SU-DHL-6 (cell line): ENCODE measurements around the gene FAM53B.

Experiments used
- CTCF ChIP-seq: fragments of 200-600 bp; sonication (generic); IDR thresholded peaks from one replicate; pipeline ENCODE4 v1.5.1; 2017; ENCODE audit warnings: antibody characterized with exemption, mild to moderate bottlenecking, low read length, moderate library complexity; ENCODE audit not compliant: insufficient read depth, poor library complexity, severe bottlenecking
- EZH2phosphoT487 ChIP-seq: fragments of 200-600 bp; sonication (generic), shearing (Covaris generic); conservative IDR thresholded peaks from 2 replicates; pipeline ENCODE4 v1.6.1; 2018; ENCODE audit warnings: mild to moderate bottlenecking, antibody characterized with exemption, low read length, moderate library complexity, mixed read lengths

DNA sequence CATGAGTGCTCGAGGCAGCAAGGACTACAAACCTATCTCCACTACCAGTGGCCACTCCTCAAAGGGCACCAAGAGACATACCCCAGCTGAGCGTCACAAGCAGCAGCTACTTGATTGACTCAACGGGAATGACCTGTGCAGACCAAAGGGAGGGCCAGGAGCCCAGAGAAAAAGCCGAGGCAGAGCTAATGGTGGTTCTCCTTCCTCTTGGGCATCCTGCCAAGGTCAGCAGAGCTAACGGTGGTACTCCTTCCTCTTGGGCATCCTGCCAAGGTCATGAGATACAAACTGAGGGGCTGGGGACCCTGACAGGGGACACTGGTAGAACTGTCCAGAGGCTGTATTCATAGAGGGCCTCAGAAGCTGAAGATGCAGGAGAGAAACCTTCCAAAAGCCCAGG lies 60.4 kb downstream of the FAM53B start:
- TF ChIP-seq CTCF (no peak), EZH2phosphoT487 (no peak)
